ENCODE measurements around the gene AMIGO1.

The AMIGO1 gene

GRCh38 chr1:109502364-109502851 is 7.1 kb downstream of the AMIGO1 start:
- no peak for DNase-seq (ENCODE audit: low read depth)
- TF ChIP-seq CTCF (IDR thresholded peaks at IDR 0.05; ENCODE audit: low read depth, low read length, missing control alignments), result no peak
- no peak overlapping the region for H3K4me3 ChIP-seq (ENCODE audit: low read depth, low read length)

- DNase-seq (ENCODE audit: low read depth), result no peak
- H3K4me3 ChIP-seq (ENCODE audit: low read depth, low read length), result no peak overlapping the region
- no peak for TF ChIP-seq CTCF (IDR thresholded peaks at IDR 0.05; ENCODE audit: low read depth, low read length, missing control alignments)
Measured at GRCh38 chr1:109501644-109502363, 7.7 kb downstream of the AMIGO1 start.

GRCh38 chr1:109500941-109501381 is 8.6 kb downstream of the AMIGO1 start:
- no peak for DNase-seq (ENCODE audit: low read depth)
- no peak overlapping the region for H3K4me3 ChIP-seq (ENCODE audit: low read depth, low read length)
- TF ChIP-seq CTCF (IDR thresholded peaks at IDR 0.05; ENCODE audit: low read depth, low read length, missing control alignments), result no peak

- no peak overlapping the region for H3K4me3 ChIP-seq (ENCODE audit: low read depth, low read length)
- peak; percentile 66 for TF ChIP-seq CTCF (IDR thresholded peaks at IDR 0.05; ENCODE audit: low read depth, low read length, missing control alignments)
- DNase-seq (ENCODE audit: low read depth), result no peak
Measured at GRCh38 chr1:109499661-109500536, 9.6 kb downstream of the AMIGO1 start.

- TF ChIP-seq CTCF (IDR thresholded peaks at IDR 0.05; ENCODE audit: low read depth, low read length, missing control alignments), result no peak
- no peak overlapping the region for H3K4me3 ChIP-seq (ENCODE audit: low read depth, low read length)
- no peak for DNase-seq (ENCODE audit: low read depth)
Measured at GRCh38 chr1:109499081-109499480, 10.4 kb downstream of the AMIGO1 start.

- TF ChIP-seq CTCF (IDR thresholded peaks at IDR 0.05; ENCODE audit: low read depth, low read length, missing control alignments), result peak; percentile 65
- DNase-seq (ENCODE audit: low read depth), result no peak
- no peak overlapping the region for H3K4me3 ChIP-seq (ENCODE audit: low read depth, low read length)
Measured at GRCh38 chr1:109498161-109498801, 11.2 kb downstream of the AMIGO1 start.

All from GM12864 (cell line).